GM19467 (cell line): ENCODE results near the gene EN2.
A peak's percentile ranks its signal among the peaks of the same experiment; 100 is the strongest.

Experiments
- ATAC-seq: cut with Tn5 transposase; IDR thresholded peaks from one replicate; pipeline ENCODE4 v1.9.1; 2021; ENCODE audit warnings: mild to moderate bottlenecking, moderate library complexity; ENCODE audit not compliant: unreplicated experiment

Gene EN2

DNA sequence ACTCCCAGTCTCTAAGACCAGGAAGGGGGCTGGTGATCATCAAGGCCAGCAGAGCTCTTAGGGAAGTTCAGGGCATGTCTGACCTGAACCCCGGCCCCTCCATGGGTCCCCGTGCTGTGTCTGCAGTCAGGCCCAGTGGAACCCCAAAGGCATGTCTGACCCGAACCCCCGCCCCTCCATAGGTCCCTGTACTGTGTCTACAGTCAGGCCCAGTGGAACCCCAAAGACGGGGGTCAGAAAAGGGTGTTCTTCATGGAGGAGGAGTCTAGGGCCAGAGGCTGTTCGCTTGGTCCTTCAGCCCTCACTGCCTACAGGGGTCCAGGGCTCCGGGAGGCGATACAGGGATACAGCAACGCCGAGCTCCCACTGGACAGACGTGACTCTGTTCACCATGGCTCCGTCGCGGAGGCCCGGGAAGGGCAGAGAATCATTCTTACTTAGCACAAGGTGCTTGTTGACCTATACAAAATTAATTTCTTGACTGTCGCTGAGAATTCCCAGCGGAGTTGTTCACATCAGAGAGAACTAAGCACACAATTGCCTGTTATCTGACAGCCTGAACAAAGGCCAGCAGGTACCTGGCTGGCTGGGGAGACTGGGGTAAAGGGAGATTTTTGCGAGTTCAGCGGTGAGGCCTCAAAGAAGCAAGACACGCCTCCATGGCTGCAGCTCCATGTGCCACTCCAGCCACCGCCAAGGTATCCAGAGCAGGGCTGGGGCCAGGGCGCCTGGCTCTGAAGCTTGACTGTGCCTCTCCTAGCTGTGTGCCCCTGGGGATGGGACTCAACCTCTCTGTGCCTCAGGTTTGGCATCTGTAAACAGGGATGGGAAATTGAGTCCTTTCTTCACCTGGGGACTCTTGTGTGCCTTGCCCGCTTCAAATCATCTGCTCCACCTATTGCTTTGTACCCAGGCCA, 26.8 kb downstream of the EN2 start:
- no peak for ATAC-seq

- ATAC-seq: no peak
Observed at GRCh38 chr7:155486783-155487508, 29.0 kb downstream of the EN2 start.

GRCh38 chr7:155487509-155488482, 29.9 kb downstream of the EN2 start:
- no peak for ATAC-seq

GRCh38 chr7:155488483-155489127, 30.7 kb downstream of the EN2 start:
- ATAC-seq: no peak

DNA sequence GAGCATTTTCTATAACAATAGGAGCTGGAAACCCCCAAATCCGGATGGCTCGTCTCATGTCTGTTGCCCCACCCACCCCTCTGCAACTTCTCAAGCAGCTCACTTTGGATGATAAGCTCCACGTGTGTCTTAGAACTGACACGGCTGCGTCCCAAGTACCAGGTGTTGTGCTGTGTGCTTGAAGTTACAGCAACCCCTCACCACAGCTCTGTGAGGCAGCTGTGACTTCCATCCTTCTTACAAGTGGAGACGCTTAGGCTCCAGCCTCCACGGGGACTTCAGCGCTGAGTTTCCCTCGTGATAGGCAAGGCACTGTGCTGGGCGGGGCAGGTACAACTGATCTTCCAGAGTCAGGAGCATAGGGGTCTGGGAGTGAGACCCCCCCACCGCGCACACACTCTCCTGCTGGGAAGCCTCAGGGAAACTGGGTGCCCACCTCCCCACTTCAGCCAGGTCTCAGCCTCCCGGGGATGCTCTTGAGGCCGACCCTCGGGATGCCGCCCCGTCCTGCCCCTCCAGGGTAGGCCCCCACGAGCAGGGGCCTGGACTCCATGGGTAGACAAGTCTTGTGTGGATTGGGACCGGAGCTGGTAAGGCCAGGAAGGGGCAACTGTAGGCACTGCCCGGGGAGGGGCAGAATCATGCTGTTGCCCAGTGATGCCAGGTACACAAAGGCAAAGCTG, 31.4 kb downstream of the EN2 start:
- ATAC-seq: no peak

DNA sequence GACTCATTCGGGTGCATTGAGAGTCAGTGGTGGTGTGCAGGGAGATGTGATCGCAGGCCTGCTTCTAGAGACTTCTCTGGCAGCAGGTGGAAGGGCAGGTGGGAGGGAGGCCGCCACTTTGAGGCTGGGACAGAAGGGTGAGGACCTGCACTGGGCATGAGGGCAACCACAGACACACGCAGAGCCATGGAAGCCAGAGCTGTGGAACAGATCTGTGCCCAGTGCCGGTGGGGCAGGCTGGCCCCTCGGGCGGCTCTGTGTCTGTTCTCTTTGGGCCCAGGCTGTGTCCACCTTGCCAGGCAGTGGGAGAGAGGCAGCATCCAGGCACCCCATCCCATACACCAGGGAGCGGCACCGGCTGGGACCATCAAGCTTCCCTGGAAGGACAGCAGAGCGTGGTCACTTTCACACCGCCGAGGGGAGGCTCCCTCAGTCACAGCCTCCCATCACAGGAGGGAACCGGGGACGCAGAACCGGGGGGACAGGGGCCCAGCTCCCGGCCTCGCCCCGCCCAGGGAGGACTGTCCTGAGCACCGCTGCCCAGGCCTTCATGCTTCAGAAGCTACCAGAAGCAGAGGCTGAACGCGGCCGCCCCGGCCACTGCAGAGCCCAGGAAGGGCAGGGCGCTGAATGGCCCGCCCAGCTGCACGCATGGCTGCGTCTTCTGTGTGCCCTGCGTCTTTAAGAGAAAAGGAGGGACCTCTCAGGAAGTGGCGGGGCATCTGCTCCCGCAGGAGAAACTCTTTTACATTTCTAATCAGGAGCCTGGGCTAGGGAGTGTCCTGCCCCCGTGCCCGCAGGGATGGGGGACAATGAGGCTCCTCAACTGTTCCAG, 32.1 kb downstream of the EN2 start:
- no peak for ATAC-seq

DNA sequence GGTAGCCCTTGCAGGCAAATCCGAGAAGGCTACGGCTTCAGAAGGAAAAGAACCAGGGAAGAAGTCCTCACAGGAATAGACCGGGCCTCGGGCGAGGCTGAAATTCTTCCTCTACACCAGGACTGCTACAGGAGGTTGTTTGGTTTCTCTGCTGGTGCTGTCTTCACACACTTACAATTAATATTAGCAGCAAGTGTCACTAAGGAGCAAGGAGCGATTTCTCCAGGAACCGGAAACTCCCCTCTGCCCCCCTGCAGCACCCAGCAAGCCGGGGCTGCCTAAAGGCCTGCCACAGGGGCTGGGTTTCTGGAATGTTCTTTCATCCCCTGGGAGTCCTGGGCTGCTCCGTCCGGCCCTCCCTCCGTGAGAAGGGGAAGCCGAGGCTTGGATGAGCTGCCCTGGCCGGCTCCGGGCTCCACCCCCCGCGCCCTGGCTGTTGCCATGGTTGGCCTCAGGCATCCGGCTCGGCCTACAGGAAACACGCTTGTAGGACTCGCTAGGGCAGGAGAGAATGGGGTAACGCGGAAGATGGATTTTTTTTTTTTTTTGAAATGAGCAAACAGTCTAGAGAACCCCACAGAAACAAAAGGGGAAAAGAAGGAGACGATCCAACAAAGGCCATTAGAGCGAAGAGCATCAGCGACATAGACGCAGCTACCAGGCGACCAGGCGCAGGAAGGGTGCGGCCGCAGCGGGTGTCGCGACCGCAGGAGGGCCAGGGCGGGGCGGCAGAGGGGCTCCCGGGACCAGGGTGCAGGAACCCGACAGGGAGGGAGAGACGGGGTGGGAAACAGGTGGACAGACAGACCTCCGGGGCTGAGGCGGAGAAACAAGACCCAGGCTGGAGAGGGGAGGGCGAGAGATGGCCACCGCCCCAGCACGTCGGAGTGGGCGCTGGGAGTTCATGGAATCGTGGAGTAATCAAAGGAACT, 33.0 kb downstream of the EN2 start:
- peak; percentile 98 for ATAC-seq

GRCh38 chr7:155491812-155492211, 33.9 kb downstream of the EN2 start:
- ATAC-seq: no peak

DNA sequence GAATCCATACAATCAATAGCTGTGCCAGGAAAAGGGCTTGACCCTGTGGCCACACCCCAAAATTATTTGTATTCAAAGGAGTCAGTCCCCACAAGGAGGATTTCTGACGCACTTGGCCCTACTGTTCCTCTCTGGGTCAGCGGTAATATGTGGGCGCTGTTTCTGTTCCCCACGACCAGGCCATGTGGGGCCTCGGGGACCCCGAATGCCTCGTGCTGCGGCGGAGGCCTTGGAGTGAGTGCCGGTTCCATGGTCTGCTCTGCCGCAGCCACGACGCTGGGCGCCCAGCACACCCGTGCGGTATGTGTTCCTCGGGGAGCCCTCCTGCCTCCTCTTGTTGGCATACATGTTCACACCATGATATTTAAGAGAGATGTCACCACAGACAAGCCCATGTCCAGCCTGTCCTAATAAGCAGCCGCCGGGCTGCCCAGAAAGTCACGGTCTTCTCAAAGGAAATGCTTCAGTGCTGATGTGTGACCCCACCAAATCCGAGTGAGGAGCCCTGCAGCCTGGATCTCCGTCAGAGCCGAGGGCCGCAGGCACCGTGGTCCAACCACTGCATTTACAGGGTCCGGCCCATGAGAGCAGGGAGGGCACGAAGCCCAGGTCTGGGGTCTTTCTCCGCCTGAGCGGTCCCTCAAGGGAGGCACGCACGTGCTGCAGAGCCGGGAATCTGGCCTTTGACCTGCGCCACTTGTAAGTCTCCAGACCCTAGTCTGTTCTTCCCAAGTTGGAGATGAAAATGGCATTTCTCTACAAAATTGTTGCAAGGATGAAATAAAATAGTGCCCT, 36.0 kb downstream of the EN2 start:
- no peak for ATAC-seq

DNA sequence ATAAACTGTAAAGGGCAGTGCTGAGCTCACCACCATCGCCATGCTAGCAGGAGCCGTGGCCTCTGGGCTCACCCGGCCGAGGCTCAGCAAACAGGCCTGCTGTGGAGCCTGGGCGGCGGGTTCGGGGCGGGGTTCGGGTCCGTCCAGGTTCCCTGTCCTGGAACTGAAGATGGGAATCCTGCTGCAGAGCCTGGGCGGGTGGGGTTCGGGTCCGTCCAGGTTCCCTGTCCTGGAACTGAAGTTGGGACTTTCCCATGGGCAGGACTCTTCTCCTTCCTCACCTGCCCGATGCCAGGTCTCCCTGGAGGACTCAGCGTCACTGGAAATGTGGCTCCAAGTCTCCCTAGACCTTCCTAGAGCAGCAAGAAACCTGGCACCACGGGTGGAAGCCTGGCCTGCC, 36.6 kb downstream of the EN2 start:
- no peak for ATAC-seq

- no peak for ATAC-seq
Observed at GRCh38 chr7:155495440-155496248, 37.7 kb downstream of the EN2 start.

DNA sequence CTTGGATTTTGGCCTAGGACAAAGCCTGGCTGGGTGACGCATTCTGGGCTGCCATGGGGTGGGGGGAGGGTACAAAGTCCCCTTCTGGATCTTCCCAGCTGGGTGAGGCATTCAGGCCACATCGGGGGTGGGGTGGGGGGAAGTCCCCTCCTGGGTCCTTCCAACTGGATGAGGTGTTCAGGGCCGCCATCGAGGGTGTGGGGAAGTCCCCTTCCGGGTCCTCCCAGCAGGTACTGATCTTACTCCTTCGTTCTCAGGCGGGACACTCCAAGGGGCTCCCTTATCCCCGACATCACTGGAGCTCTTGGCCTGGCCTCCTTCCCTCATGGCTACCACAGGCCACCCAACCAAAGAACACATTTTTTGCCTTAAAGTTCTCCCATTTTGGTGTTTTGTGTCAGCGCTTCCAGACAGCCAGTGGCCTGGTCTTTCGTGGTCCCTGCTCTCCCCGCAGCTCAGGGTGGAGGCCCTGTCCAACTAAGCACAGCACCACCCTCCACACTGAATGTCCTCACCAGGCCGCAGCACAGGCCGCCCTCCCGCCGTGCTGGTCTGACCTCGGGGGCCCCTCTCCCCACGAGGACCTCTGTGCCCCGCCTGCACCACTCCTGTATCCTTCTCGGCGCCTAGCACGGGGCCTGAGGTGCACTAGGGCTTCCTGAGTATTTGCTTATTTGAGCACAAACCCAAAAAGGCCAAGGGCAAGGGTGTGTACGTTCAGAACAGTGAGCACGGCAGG, 38.5 kb downstream of the EN2 start:
- ATAC-seq: no peak

DNA sequence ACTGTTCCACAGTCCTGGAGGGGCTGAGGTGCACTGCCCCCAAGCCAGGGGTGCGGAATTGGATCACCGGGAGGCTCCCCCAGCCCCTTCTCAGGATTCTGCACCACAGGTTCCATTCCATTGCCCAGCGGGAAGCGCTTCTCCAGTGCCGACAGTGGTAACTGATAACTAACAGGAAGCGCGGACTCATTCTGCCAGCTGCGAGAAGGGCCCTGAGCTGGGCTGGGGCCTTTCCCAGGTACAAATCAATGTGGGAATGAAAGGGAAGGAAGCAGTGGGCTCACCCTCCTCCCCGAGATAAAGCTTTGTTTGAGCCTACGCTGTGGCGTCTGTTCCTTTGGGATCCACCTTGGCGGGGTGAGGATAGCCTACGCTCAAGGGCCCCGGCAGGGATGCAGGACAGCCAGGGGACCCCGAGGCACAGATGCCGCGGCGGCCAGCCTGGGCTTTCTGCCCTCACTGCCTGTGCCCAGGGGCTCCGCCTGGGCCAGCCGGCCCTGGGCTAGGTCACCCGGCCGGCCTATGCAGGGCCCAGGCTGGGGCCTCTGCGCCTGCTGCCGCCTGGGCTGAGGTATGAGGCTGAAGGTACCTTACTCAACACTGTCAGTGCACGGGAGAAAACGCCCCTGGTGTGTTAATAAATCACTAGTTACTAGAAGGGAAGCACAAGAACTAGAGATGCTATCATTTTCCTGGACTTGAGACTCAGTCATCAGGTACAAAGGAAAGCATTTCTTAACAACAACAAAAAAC, 39.4 kb downstream of the EN2 start:
- ATAC-seq: no peak

- no peak for ATAC-seq
Observed at GRCh38 chr7:155505422-155505793, 47.5 kb downstream of the EN2 start.

DNA sequence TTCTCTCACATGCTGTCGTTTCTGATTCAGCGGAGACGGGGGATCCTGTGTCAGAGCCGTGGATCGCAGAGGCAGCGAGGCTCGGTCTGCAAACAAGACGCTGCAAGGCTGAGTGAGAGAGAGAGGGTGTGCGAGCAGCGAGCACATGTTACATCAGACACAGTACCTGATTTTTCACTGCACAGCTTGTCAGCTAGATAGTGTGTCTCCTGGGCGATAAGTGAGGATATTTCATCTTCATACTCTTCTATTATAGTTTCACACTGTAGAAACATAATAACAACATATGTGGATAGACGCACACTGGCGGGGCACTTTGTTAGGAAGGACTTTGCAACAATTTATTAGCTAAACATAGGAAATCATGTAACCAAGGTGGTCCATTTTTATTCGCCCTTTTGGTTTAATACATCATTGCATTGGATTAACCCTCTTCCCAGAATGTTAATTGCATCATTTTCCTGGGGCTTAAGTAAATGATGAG, 49.0 kb downstream of the EN2 start:
- no peak for ATAC-seq
